Esophagus muscularis mucosa (tissue), 4 donors: Measurements from ENCODE around the gene CASP3.

Experiments used
- CTCF ChIP-seq, 3 experiments: fragments of 200-600 bp in 2 of 3; fragments of 450-650 bp in 1 of 3; sonication (generic) in 2 of 3; IDR thresholded peaks; one replicate each; pipeline ENCODE4 v1.5.1; 2017 to 2019; ENCODE audit warnings: antibody characterized with exemption in 3 of 3, mild to moderate bottlenecking in 2 of 3, moderate library complexity in 1 of 3
- EP300 ChIP-seq: sonication (generic); formaldehyde crosslinking; IDR thresholded peaks from one replicate; pipeline ENCODE4 v1.6.1; 2017; ENCODE audit warnings: antibody characterized with exemption
- POLR2AphosphoS5 ChIP-seq, 2 donors: sonication (generic); formaldehyde crosslinking; IDR thresholded peaks; one replicate each; pipeline ENCODE4 v1.6.1; 2017; ENCODE audit warnings: antibody characterized with exemption in 2 of 2

DNA sequence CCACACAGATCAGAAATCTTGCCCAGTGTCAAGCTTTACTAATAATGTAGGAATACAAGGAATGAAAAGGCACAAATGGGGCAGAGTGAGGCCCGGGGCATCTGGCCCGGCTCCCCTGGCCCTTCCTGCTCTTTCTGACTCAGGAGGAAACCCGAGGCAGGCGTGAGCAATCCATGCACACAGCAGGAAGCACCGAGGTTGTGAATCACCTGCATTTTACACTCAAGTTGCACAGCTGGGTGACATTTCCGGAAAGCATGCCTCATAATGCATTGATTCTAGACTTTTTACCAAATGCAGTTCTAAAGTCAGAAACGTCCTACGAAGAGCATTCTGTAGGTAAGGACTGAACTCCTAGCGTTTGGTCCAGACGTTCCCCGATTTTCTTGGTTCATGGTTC is 39.2 kb upstream of the CASP3 start:
- no peak for TF ChIP-seq CTCF (IDR thresholded peaks at IDR 0.05)
- no peak for TF ChIP-seq EP300
- no peak for TF ChIP-seq POLR2AphosphoS5 (IDR thresholded peaks at IDR 0.05)
